Renal cortical epithelial cell (primary cell): ENCODE results near the gene LLGL2. TPM values are rescaled to one million over a fixed set of nuclear protein-coding genes. Genes with fewer than 3 reads are reported as not detected.
A peak's percentile ranks its signal among the peaks of the same experiment; 100 is the strongest.

Source experiments
- DNase-seq: peaks from one replicate; pipeline ENCODE4 v3.0.0-alpha.2; 2011; ENCODE audit warnings: low read depth
- total RNA-seq: library from RNA; depleted of rRNA; stranded (reverse); fragments of >200 nt; gene quantifications from 2 replicates; pipeline ENCODE4 v1.2.3, GENCODE V29; 2014

Gene LLGL2
- total RNA-seq, 1 donor from 2014 or later, result 52.5 TPM

DNA sequence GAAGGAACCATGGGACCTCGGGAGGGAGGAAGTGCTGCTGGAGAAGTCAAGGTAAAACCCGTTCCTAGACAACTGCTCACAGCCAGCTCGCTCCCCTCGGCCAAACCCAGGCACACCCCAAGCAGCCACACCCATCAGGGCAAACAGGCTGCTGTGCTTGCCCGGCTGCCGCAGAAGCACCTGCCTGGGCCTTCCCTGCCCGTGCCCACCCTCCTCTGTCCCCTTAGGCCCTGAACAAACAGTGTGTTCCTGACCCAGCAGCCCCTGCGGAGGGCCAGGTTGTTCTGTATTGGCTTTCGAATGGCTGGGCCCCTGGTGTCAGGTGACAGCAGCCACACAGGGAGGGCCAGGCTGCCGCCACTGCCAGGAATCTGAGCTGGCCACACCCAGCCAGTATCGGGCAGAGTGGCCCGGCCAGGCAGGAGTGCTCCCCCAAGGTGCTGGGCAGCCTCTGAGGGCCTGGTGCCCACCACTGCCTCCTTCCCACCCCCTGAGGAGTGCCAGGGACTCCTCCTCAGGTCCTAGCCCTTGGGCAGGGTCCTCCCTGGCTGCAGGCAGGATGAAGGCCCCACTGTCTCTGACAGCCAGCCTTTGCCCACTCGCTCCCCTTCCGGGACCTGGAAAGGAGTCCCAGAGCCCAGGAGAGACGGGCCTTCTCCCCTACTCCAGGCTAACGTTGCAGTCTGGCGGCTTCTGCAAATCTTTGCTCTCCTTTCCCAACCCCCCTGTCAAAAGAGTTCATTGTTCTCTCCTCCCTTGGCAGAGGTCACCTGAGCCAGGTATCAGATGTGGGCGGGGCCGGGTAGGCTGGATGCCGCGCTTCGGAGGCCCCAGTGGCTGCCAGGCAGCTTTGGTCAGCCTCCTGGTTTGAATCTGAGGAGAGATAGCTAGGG is 24.0 kb downstream of the LLGL2 start:
- peak; percentile 41 for DNase-seq

DNA sequence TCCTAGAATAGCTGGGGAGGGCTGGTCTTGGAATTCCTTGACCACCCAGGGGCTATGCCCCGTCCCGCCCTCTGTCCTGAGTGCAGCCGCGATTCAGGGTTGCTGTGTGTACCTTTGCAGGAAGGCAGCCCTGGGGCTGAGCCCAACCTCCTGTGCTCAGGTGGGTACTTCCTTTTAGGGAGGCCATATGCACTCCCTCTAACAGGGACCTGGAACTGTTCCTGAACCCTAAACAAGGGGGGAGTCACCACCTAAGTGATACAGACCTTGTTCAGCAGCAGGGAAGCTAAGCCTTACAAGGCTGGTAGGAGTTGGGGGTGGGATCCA is 24.6 kb downstream of the LLGL2 start:
- DNase-seq, result no peak

DNA sequence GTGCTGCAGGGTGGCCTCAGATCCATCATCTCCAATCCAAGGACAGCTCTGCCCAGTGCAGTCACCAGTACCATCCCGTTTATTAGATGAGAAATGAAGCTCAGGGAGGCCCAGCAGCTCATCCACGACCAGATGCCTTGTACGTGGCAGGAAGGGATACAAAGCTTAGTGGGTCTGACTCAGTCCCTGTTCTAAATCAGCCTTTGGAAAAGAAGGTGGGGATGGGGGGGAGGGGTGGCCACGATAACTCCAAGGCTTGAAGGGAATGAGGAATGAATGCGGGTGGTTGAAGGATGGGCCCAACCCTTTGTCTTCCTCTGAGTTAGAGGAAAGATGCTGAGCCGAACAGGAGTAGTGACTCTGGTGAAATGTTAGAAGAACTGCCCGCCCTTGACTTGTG is 25.8 kb downstream of the LLGL2 start:
- peak; percentile 35 for DNase-seq

DNA sequence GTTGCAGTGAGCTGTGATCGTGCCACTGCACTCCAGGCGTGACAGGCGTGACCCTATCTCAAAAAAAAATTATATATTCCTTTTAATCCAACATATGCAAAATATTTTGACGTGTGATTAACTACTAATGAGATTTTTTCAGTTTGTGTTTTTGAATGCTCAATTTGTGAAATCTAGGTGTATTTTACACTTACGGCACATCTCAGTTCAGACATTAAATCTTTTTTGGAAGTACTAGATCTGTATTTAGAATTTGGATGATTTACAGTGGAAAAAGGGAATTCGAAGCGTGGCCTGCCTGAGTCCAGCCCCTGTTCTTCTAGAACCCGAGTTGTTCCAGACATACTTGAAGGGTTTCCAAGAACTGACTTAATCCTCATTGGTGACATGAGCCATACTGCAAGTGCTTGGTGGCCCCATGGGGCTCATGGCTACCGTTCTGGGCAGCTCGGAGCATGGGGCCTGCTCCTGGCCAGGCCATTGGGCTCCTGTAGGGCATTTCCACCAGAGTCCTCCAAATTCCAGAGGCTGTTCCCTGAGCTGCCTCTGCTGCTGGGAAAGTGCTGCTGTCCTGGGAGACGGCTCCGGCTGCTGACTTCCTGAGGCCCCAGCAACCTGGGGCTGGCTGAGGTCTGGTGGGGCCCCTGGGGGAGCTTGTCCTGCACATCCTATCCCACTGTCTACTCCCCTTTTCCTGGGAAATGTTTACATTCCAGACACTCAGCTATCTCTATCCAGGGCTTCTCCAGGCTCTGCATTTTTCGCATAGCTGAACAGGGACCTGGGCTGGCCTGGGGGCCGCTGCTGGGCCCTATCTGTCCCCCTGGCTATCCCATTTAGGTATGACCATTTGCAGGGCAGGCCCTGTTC is 27.2 kb downstream of the LLGL2 start:
- DNase-seq, result no peak

GRCh38 chr17:75553295-75554110 is 28.0 kb downstream of the LLGL2 start:
- DNase-seq, result no peak

DNA sequence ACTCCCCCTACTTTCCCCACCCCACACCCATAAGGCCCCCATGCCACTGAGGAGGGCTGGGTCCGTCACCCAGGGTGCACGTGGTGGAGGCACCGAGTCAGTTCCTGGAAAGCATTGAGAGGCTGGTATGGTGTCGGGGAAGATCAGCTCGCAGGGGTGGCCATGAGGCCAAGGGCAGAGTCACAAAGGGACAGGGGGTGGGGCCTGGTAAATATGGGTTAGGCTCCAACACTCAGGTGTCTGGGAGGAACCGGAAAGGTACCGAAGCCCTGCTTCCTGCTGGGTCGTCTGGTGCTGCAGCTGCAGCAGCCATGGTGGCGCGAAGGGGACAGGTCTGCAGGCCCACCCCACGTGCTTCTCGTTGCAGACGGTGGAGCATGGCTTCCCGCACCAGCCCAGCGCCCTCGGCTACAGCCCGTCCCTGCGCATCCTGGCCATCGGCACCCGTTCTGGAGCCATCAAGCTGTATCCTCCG is 30.2 kb downstream of the LLGL2 start:
- DNase-seq, result no peak

GRCh38 chr17:75557075-75557851 is 31.8 kb downstream of the LLGL2 start:
- peak; percentile 94 for DNase-seq

- no peak for DNase-seq
Measured at GRCh38 chr17:75557852-75558665, 32.6 kb downstream of the LLGL2 start.

- no peak for DNase-seq
Measured at GRCh38 chr17:75558666-75559530, 33.4 kb downstream of the LLGL2 start.

GRCh38 chr17:75559958-75560533 is 34.5 kb downstream of the LLGL2 start:
- no peak for DNase-seq

DNA sequence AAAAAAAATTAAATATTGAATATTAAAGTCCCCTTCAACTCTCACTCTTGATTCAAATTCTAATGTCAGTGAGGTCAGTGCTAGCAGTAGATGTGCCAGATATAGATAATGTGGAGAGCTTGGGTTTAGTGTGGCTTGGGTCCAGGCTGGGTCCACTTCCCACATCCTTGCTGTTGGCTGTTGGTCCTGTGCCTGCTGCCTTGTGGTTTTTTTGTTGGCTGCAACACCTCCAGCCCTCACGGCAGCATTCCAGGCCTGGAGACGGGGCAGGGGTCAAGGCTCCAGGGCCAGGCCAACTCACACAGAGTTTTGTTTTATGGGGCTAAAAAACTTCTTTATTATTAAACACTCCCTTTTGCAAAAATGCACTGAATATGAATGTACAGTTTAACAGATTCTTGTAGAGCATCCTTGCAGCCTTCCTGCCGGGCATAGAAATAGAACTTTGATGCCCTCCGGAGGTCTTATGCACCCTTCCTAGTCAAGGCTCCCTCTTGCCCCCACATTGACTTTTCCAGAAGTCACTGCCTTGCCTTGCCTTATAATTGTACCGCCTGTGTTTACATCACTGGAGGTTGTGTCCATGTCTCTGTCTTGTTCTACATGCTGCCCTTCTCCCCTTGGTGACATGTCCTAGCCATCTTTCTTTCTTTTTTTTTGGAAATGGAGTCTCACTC is 36.6 kb downstream of the LLGL2 start:
- DNase-seq, result peak; percentile 45

- DNase-seq, result no peak
Measured at GRCh38 chr17:75563063-75563758, 37.7 kb downstream of the LLGL2 start.

DNA sequence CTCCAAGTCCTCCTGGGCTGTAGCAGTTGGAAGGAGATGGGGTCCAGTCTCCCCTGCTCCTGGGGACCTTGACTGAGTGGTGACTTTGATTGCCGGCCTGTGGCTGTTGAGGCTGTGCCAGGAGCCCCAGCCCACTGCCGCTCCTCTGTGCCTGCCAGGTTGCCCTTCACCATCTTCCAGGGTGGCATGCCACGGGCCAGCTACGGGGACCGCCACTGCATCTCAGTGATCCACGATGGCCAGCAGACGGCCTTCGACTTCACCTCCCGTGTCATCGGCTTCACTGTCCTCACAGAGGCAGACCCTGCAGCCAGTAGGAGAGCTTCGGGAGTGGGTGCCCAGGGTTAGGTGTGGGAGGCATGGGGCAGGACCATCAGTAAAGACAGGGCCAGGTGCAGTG is 38.7 kb downstream of the LLGL2 start:
- no peak for DNase-seq

- peak; percentile 38 for DNase-seq
Measured at GRCh38 chr17:75565066-75565465, 39.6 kb downstream of the LLGL2 start.

- no peak for DNase-seq
Measured at GRCh38 chr17:75565618-75566017, 40.1 kb downstream of the LLGL2 start.

- peak; percentile 64 for DNase-seq
Measured at GRCh38 chr17:75566416-75566815, 40.9 kb downstream of the LLGL2 start.

GRCh38 chr17:75566834-75567233 is 41.3 kb downstream of the LLGL2 start:
- no peak for DNase-seq
